Fibroblast of skin of abdomen (primary cell): Measurements from ENCODE around the gene SLC11A1.

ENCODE experiments used
- DNase-seq: peaks from one replicate; pipeline ENCODE4 v3.0.0-alpha.2; 2013

The SLC11A1 gene

GRCh38 chr2:218393750-218394290 is 11.7 kb downstream of the SLC11A1 start:
- DNase-seq: no peak

- no peak for DNase-seq
Measured at GRCh38 chr2:218394298-218395089, 12.4 kb downstream of the SLC11A1 start.

DNA sequence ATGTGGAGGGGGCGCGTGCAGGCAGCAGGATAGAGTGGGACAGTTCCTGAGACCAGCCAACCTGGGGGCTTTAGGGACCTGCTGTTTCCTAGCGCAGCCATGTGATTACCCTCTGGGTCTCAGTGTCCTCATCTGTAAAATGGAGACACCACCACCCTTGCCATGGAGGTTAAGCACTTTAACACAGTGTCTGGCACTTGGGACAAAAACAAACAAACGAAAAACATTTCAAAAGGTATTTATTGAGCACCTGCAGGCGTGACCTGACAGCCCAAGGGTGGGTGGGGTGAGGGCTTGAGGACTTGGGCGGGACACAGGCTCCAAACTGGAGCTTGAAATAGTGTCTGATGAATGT is 13.0 kb downstream of the SLC11A1 start:
- no peak for DNase-seq

GRCh38 chr2:218395456-218395825 is 13.4 kb downstream of the SLC11A1 start:
- DNase-seq: no peak

GRCh38 chr2:218395826-218396687 is 14.0 kb downstream of the SLC11A1 start:
- peak; percentile 98 for DNase-seq

DNA sequence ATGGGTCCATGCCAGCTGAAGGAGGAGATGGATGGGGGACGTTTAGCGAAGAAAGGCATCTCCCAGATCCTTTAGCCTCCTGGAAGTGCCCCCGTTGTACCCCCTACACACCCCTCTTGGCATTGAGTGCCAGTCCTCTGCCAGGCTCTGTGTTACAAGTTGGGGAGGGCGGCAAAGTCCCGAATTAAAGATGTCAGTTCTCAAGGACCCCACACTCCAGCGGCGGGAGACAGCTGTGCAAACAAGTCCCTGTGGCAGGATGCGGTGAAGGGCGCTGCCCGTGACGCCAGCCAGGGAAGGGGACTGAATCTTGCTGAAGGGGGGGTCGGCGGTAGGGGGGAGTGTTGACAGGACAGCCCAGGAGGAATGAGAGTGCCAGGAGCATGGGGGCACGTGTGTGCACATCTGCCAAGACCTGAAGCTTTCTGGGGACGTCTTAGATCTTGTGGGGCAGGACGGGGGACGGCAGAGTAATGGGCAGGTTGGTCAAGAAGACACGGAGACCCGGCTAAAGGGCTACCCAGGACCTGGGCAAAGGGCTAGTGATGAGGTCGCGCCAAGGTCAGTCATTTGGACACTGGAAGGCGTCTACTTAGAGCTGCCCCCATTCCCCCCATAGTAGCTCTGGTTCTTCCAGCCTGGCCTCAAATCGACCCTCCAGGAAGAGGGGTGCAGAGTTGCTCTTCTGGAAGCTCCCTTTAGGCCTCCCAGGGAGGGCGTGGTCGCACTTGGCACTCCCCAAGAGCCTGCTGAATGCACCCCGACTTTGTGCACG is 14.8 kb downstream of the SLC11A1 start:
- DNase-seq: peak; percentile 64

- no peak for DNase-seq
Measured at GRCh38 chr2:218397463-218397819, 15.4 kb downstream of the SLC11A1 start.

DNA sequence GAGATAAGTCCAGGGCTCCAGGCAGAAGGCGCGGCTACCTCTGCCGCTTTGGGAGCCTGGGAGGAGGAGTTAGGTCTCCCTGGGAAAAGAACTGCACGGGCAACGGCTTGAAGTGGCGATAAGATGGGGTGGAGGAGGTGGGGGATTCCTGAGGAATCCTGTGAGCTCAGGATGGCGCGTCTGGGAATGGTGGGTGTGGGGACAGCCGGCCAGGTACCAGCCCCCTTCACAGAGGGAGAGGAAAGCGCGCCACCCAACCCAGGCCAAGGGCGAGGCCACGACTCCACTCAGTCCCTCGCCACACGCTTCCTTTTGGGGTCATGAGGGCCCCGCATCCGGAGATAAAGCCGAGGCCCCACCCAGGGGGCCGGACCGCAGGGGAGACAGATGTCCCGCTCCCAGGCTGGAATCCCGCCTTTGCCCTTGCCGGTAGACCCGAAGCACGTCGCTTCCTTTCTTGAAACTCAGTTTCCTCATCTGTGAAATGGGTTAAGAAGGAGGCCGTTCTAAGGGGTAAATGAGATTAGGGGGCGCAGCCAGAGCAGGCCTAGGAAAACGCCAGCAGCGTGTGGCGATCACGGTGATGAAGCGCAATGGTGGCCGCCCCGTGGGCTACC is 15.9 kb downstream of the SLC11A1 start:
- DNase-seq: peak; percentile 81

DNA sequence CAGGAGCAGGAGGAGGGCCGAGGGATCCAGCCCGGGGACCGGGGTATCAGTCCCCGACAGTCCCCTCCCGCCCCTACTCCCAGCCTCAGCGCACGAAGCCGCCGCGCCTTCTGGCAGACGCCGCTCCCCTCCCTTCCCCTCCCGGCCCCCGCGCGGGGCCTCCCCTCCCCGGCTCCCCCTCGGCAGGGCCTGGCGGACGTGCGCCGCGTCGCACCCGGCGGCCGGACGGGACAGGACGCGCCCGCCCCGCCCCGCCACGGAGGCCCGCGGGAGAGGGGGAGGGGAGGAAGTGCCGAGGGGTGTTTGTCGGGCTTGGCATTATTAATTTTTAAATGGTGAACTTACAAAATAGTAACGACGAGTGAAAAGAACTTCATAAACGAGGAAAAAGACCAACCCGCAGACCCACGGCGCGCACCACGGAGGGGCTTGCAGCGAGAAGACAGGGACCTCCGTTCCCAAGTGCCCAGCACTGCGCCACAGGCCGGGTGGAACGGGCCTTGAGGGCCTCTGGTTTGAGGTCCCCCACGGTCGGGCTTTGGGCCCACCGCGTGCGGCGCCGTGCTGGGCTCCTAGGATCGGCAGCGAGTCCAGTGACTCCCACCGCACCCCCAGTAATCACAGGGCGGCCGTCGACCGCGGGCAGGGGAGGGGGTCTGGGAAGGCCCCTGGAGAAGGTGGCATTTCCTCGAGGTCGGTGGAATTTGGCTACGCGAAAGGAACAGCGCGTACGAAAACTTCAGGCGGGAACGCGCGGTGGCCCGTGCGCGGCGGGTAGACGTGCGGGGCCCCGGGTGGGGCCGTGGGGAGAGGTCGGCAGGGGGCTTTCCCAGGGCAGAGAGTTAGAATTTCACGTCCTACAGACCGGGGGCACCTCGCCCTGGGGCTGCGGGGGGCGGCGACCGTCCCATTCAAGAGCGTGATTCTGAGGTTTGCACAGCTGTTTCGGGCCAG is 16.6 kb downstream of the SLC11A1 start:
- peak; percentile 84 for DNase-seq

- peak; percentile 98 for DNase-seq
Measured at GRCh38 chr2:218399391-218400166, 17.5 kb downstream of the SLC11A1 start, which contains the start of gene CTDSP1. TSS of gene CTDSP1 (plus strand) at chr2:218399868. CDS start at chr2:218400091, 223 bp downstream.

DNA sequence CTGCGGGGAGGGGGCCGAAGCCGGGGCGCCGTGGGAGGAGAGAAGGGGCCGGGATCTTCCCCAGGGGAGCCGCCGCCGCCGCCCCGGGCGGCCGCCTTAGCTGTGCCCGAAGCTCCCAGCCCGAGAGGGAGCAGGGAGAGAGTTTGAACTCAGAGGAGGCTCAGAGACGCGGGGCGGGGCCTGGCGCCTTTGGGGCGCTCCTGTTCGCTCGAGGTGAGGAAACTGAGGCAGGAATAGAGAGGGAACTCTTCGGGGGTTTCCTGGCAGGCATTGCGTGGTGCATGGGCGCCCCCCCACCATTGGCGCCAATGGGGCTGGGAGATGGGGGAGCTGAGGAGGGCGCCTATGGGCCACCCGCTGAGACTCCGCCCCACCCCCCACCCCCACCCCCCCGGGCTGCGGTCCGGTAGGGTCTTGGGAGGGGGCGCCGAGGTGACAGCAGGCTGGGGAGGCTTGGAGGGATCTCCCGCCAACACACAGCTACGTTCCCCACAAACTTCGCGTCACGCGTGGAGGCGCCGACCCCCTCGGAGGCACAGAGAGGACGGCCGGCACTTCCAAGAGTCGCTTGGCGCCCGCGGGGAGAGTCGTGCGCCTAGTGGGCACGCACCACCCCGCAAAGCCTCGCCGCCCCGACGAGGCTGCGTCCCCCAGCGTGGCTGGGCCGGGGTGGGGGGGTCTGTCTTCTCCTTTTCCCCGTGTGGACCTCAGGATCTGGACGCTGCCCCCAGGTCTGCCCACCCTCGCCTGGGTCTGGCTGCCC is 18.3 kb downstream of the SLC11A1 start:
- peak; percentile 18 for DNase-seq

- DNase-seq: no peak
Measured at GRCh38 chr2:218400930-218401881, 19.1 kb downstream of the SLC11A1 start.

DNA sequence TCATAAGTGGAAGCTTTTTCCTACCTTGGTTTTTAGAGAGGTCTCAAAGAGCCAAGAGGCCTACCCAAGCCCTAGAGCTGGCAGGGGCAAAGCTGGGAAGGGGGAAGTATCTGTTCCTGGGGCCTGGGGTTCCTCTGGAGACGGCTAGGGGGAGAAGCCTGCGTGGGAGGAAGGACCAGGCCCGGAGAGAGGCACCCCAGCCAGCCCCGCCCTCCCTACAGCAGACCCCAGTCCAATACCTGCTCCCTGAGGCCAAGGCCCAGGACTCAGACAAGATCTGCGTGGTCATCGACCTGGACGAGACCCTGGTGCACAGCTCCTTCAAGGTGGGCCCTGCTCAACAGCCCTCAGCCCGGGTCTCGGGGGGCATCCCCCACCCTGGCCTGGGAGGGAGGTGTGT is 19.8 kb downstream of the SLC11A1 start:
- DNase-seq: no peak

DNA sequence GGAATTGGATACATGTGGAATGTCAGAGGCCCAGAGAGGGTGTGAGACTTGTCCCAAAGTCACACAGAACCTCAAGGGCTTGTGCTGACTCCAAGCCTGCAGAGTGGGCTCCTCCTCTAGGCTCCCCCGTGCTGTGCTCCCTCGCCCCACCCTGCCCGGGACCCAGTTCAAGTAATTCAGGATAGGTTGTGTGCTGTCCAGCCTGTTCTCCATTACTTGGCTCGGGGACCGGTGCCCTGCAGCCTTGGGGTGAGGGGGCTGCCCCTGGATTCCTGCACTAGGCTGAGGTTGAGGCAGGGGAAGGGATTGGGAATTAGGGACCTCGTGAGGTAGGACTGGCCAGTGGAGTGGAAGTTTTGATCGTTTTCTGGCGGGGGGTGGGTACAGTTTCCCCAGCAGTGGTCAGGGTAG is 20.4 kb downstream of the SLC11A1 start:
- no peak for DNase-seq

GRCh38 chr2:218402911-218403411 is 20.9 kb downstream of the SLC11A1 start:
- DNase-seq: no peak

DNA sequence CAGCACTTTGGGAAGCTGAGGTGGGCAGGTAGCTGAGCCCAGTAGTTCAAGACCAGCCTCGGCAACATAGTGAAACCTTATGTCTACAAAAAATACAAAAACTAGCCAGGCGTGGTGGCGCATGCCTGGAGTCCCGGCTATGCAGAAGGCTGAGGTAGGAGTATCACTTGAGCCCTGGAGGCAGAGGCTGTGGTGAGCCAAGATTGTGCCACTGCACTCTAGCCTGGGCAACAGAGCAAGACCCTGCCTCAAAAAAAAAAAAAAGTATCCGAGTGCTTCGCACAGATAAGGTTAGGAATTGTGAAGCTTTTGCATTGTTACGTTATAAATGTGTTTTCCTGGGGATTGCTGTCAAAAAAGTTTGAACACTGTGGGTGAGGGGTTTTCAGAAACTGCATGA is 21.7 kb downstream of the SLC11A1 start:
- no peak for DNase-seq

DNA sequence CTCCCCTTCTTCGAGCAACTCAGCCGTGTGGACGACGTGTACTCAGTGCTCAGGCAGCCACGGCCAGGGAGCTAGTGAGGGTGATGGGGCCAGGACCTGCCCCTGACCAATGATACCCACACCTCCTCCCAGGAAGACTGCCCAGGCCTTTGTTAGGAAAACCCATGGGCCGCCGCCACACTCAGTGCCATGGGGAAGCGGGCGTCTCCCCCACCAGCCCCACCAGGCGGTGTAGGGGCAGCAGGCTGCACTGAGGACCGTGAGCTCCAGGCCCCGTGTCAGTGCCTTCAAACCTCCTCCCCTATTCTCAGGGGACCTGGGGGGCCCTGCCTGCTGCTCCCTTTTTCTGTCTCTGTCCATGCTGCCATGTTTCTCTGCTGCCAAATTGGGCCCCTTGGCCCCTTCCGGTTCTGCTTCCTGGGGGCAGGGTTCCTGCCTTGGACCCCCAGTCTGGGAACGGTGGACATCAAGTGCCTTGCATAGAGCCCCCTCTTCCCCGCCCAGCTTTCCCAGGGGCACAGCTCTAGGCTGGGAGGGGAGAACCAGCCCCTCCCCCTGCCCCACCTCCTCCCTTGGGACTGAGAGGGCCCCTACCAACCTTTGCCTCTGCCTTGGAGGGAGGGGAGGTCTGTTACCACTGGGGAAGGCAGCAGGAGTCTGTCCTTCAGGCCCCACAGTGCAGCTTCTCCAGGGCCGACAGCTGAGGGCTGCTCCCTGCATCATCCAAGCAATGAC is 22.4 kb downstream of the SLC11A1 start:
- DNase-seq: no peak
